GM12874 (cell line): ENCODE results near the gene VAV3.

Source experiments
- CTCF ChIP-seq: IDR thresholded peaks from 2 replicates; pipeline ENCODE4 v1.5.1; 2011; ENCODE audit warnings: low read depth, mild to moderate bottlenecking, control low read depth, low read length, moderate library complexity; ENCODE audit not compliant: insufficient read depth

The VAV3 gene

GRCh38 chr1:107545056-107545577 lies 419.9 kb downstream of the VAV3 start:
- TF ChIP-seq CTCF: no peak

GRCh38 chr1:107544285-107544684 lies 420.7 kb downstream of the VAV3 start:
- TF ChIP-seq CTCF: no peak

- no peak for TF ChIP-seq CTCF
These were observed 423.6 kb downstream of the VAV3 start for GRCh38 chr1:107541412-107541811.

- no peak for TF ChIP-seq CTCF
These were observed 426.5 kb downstream of the VAV3 start for GRCh38 chr1:107538502-107538901.

- no peak for TF ChIP-seq CTCF
These were observed 428.7 kb downstream of the VAV3 start for GRCh38 chr1:107536266-107536665.

- no peak for TF ChIP-seq CTCF
These were observed 429.9 kb downstream of the VAV3 start for GRCh38 chr1:107535091-107535490.

- TF ChIP-seq CTCF: no peak
These were observed 430.3 kb downstream of the VAV3 start for GRCh38 chr1:107534632-107535031.
